DLD1 (cell line): Measurements from ENCODE around the gene SAE1.

Experiments
- in situ Hi-C: cut with HindIII; loops from 2 replicates; pipeline ENCODE4 v1.10.0; 2017; ENCODE audit warnings: low sequenced_read_pairs

SAE1 gene

DNA sequence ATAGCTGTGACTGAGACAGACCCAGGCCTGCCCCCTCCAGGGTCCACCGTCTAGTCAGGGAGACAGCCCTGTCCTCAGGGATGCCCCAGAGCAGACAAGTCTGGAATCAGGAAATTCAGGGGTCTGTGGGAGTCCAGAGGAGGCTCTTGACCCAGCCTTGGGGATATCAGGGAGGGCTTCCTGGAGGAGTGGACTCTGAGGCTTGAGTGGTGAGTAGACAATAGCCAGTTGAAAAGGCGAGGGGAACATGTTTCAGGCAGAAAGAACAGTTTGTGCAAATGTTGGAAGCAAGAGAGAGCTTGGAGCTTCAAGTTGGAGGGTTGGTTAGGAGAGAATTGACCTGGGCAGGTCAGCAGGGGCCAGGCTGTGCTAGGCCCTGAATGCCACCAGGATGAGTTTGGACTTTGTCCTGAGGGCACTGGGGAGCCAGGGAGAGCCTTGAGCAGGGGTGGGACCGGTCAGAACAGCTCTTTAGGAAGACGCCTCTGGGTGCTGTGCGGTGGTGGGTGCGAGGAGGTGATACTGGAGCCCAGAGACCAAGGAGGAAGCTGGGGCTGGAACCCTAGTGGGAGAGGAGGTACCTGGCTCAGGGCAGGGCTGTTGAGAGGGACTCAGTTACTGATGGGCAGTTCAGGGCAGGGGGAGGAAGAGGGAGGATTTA, 128.4 kb downstream of the SAE1 start:
- in situ Hi-C loops: no loop called here
